ENCODE results near the gene SLC16A8. TPM values are rescaled to one million over a fixed set of nuclear protein-coding genes. Genes with fewer than 3 reads are reported as not detected.

SLC16A8 gene
- total and polyA plus RNA-seq, 2 experiments from 2014 or later, result 0.52 to 0.66 TPM

- DNase-seq (ENCODE audit: low spot score) (no peak), ATAC-seq (no peak)
- H3K4me2 ChIP-seq, result no peak overlapping the region
- H4K20me1 ChIP-seq (replicated peaks; ENCODE audit: insufficient read depth), result no peaks in the 10 kb centered on the region
- Mint-ChIP-seq H3K27ac (peak overlapping the region; percentile 46; the same call in 1 of the 2 replicates), H3K4me1 (peaks cover 4% of the 10 kb centered on the region), H3K4me3 (no peak overlapping the region), H3K27me3 (ENCODE audit: insufficient read depth, low read depth, poor library complexity) (peaks cover 5% of the 10 kb centered on the region), H3K9me3 (no peaks in the 10 kb centered on the region), H3K36me3 (ENCODE audit: low read depth) (no peaks in the 10 kb centered on the region; the same call in 2 of the 3 replicates)
- H3K9me2 ChIP-seq (ENCODE audit: insufficient read depth), result no peaks in the 10 kb centered on the region
- TF ChIP-seq, protein P1, sequence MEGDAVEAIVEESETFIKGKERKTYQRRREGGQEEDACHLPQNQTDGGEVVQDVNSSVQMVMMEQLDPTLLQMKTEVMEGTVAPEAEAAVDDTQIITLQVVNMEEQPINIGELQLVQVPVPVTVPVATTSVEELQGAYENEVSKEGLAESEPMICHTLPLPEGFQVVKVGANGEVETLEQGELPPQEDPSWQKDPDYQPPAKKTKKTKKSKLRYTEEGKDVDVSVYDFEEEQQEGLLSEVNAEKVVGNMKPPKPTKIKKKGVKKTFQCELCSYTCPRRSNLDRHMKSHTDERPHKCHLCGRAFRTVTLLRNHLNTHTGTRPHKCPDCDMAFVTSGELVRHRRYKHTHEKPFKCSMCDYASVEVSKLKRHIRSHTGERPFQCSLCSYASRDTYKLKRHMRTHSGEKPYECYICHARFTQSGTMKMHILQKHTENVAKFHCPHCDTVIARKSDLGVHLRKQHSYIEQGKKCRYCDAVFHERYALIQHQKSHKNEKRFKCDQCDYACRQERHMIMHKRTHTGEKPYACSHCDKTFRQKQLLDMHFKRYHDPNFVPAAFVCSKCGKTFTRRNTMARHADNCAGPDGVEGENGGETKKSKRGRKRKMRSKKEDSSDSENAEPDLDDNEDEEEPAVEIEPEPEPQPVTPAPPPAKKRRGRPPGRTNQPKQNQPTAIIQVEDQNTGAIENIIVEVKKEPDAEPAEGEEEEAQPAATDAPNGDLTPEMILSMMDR (conservative IDR thresholded peaks at IDR 0.05; ENCODE audit: low read depth in 2 of 2), result no peak
- TF ChIP-seq ZNF331 (CRISPR knock-in tag; IDR thresholded peaks at IDR 0.05; ENCODE audit: low read depth) (no peak), NANOG (IDR thresholded peaks at IDR 0.05; ENCODE audit: borderline replicate concordance) (no peak), JUNB (IDR thresholded peaks at IDR 0.05; ENCODE audit: unreplicated experiment) (no peak)
- no peak overlapping the region for H2AFZ ChIP-seq
- H3K27ac ChIP-seq (ENCODE audit: low read depth), result no peak overlapping the region
- H3K27me3 ChIP-seq (ENCODE audit: insufficient read depth), result no peaks in the 10 kb centered on the region
- no peak overlapping the region for H3K4me3 ChIP-seq
- H3K79me2 ChIP-seq (replicated peaks; ENCODE audit: insufficient read depth), result no peaks in the 10 kb centered on the region
- no peaks in the 10 kb centered on the region for H3K36me3 ChIP-seq (ENCODE audit: insufficient read depth)
- no peaks in the 10 kb centered on the region for H3K4me1 ChIP-seq (ENCODE audit: insufficient read depth)
- H3F3A ChIP-seq (replicated peaks; ENCODE audit: low read depth), result 0 out of 2 replicates have a peak, but pooled peaks cover 3% of the 10 kb centered on the region
Observed at GRCh38 chr22:38126928-38127668, 43.1 kb upstream of the SLC16A8 start.

GRCh38 chr22:38125751-38126201 lies 41.8 kb upstream of the SLC16A8 start:
- H3K27me3 Mint-ChIP-seq (ENCODE audit: insufficient read depth, low read depth, poor library complexity), result peaks cover 4% of the 10 kb centered on the region
- H3F3A ChIP-seq (replicated peaks; ENCODE audit: low read depth), result 0 out of 2 replicates have a peak, but pooled peaks cover 3% of the 10 kb centered on the region
- no peak overlapping the region for H3K4me3 ChIP-seq
- no peaks in the 10 kb centered on the region for H3K79me2 ChIP-seq (replicated peaks; ENCODE audit: insufficient read depth)
- no peaks in the 10 kb centered on the region for H3K4me1 ChIP-seq (ENCODE audit: insufficient read depth)
- ATAC-seq (no peak), DNase-seq (ENCODE audit: low spot score) (no peak)
- H3K27ac Mint-ChIP-seq, result no peak overlapping the region
- H3K36me3 Mint-ChIP-seq (ENCODE audit: low read depth), result no peaks in the 10 kb centered on the region; the same call in 2 of the 3 replicates
- H3K9me3 Mint-ChIP-seq, result no peaks in the 10 kb centered on the region
- no peak overlapping the region for H3K4me2 ChIP-seq
- TF ChIP-seq NANOG (IDR thresholded peaks at IDR 0.05; ENCODE audit: borderline replicate concordance) (no peak), EZH2phosphoT487 (IDR thresholded peaks at IDR 0.05; ENCODE audit: unreplicated experiment) (no peak)
- H3K36me3 ChIP-seq (ENCODE audit: insufficient read depth), result no peaks in the 10 kb centered on the region
- no peaks in the 10 kb centered on the region for H4K20me1 ChIP-seq (replicated peaks; ENCODE audit: insufficient read depth)
- no peak overlapping the region for H2AFZ ChIP-seq
- H3K4me3 Mint-ChIP-seq, result no peak overlapping the region
- no peaks in the 10 kb centered on the region for H3K27me3 ChIP-seq (ENCODE audit: insufficient read depth)
- H3K9me2 ChIP-seq (ENCODE audit: insufficient read depth), result no peaks in the 10 kb centered on the region
- no peak overlapping the region for H3K27ac ChIP-seq (ENCODE audit: low read depth)
- peaks cover 4% of the 10 kb centered on the region for H3K4me1 Mint-ChIP-seq

DNA sequence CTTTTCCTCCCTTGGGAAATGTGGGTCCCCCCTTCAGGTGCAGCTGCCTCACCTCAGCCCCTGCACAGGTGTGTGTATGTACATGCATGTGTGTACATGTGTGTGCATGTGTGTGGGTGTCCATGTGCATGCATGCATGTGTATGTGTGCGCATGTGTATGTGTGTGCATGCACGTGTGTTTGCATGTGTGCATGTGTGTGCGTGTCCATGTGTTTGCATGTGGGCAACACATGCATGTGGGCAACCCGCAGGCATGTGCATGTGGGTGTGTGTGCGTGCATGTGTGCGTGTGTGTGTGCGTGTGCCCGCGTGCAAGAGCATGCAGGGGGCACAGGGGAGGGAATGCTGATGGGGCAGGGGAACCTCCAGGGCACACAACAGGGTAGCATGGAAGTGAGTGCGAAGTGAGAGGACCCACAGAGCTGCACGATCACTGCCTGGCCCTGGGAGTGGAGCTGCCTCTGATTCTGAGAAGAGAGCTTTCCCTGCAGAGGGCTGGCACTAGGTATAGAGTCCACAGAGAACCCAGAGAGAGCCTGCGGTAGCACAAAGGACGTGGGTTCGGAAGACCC lies 41.1 kb upstream of the SLC16A8 start:
- Histone ChIP-seq H3K27ac (ENCODE audit: low read depth) (no peak overlapping the region), H2AFZ (no peak overlapping the region), H3K27me3 (ENCODE audit: insufficient read depth) (no peaks in the 10 kb centered on the region), H3K4me3 (no peak overlapping the region), H3K79me2 (replicated peaks; ENCODE audit: insufficient read depth) (no peaks in the 10 kb centered on the region), H3K36me3 (ENCODE audit: insufficient read depth) (no peaks in the 10 kb centered on the region), H3F3A (replicated peaks; ENCODE audit: low read depth) (0 out of 2 replicates have a peak, but pooled peaks cover 3% of the 10 kb centered on the region), H3K4me2 (no peak overlapping the region), H3K4me1 (ENCODE audit: insufficient read depth) (no peaks in the 10 kb centered on the region), H4K20me1 (replicated peaks; ENCODE audit: insufficient read depth) (no peaks in the 10 kb centered on the region), H3K9me2 (ENCODE audit: insufficient read depth) (no peaks in the 10 kb centered on the region)
- Mint-ChIP-seq H3K9me3 (no peaks in the 10 kb centered on the region), H3K4me1 (peaks cover 4% of the 10 kb centered on the region), H3K4me3 (no peak overlapping the region), H3K27ac (no peak overlapping the region), H3K36me3 (ENCODE audit: low read depth) (no peaks in the 10 kb centered on the region; the same call in 2 of the 3 replicates), H3K27me3 (ENCODE audit: insufficient read depth, low read depth, poor library complexity) (peaks cover 2% of the 10 kb centered on the region)
- DNase-seq (ENCODE audit: low spot score), result no peak
- ATAC-seq, result no peak
- TF ChIP-seq, protein P1 (conservative IDR thresholded peaks at IDR 0.05; ENCODE audit: low read depth in 2 of 2), result no peak
- no peak for TF ChIP-seq ZNF331 (CRISPR knock-in tag; IDR thresholded peaks at IDR 0.05; ENCODE audit: low read depth)
- TF ChIP-seq REST (IDR thresholded peaks at IDR 0.05; ENCODE audit: unreplicated experiment), result no peak
- TF ChIP-seq POLR2AphosphoS5 (IDR thresholded peaks at IDR 0.05; ENCODE audit: low read depth), result no peak
- no peak for TF ChIP-seq STAT1 (IDR thresholded peaks at IDR 0.05; ENCODE audit: unreplicated experiment)
